SK-N-SH (cell line): ENCODE results near the gene LRRC46.

Experiments
- EP300 ChIP-seq, 2 experiments: IDR thresholded peaks; 2 replicates each; pipeline versions ENCODE4 v1.4.0 to v1.6.1; 2012; ENCODE audit warnings: borderline replicate concordance in 1 of 2, low read depth in 1 of 2, low read length in 1 of 2
- FOXJ3 ChIP-seq: sonication (generic); formaldehyde crosslinking; IDR thresholded peaks from 2 replicates; pipeline ENCODE4 v1.5.1; 2020; ENCODE audit warnings: mild to moderate bottlenecking, missing genetic modification reagents
- GATA2 ChIP-seq: sonication (generic); formaldehyde crosslinking; IDR thresholded peaks from 2 replicates; pipeline ENCODE4 v1.5.0; 2020; ENCODE audit warnings: mild to moderate bottlenecking, missing genetic modification reagents
- MAX ChIP-seq: IDR thresholded peaks from 2 replicates; pipeline ENCODE4 v1.4.0; 2012; ENCODE audit warnings: low read depth
- POLR2AphosphoS5 ChIP-seq: IDR thresholded peaks from 2 replicates; pipeline ENCODE4 v1.6.1; 2012; ENCODE audit warnings: low read depth, low read length
- RAD21 ChIP-seq: IDR thresholded peaks from 2 replicates; pipeline ENCODE4 v1.6.1; 2012; ENCODE audit warnings: mild to moderate bottlenecking, low read length
- REST ChIP-seq: IDR thresholded peaks from 2 replicates; pipeline ENCODE4 v1.6.1; 2012; ENCODE audit warnings: mild to moderate bottlenecking, low read depth, low read length, moderate library complexity
- SIN3A ChIP-seq: IDR thresholded peaks from 2 replicates; pipeline ENCODE4 v1.6.1; 2012; ENCODE audit warnings: low read depth, mild to moderate bottlenecking, low read length, moderate library complexity, borderline replicate concordance
- SMC3 ChIP-seq: IDR thresholded peaks from 2 replicates; pipeline ENCODE4 v1.6.1; 2012; ENCODE audit warnings: low read depth, low read length, improper control_type of control experiment
- TAF1 ChIP-seq: IDR thresholded peaks from 2 replicates; pipeline ENCODE4 v1.6.1; 2012; ENCODE audit warnings: low read depth, mild to moderate bottlenecking, low read length, moderate library complexity, borderline replicate concordance
- TEAD4 ChIP-seq: IDR thresholded peaks from 2 replicates; pipeline ENCODE4 v1.4.0; 2012; ENCODE audit warnings: mild to moderate bottlenecking, borderline replicate concordance; ENCODE audit not compliant: insufficient read depth
- USF2 ChIP-seq: fragments of 150-350 bp; IDR thresholded peaks from 2 replicates; pipeline ENCODE4 v1.6.1; 2017; ENCODE audit warnings: antibody characterized with exemption, low read length, low read depth, borderline replicate concordance
- YY1 ChIP-seq: IDR thresholded peaks from 2 replicates; pipeline ENCODE4 v1.4.0; 2012; ENCODE audit warnings: low read depth, mild to moderate bottlenecking
- TF ChIP-seq, protein P1 (sequence below): fragments of 200-600 bp; sonication (generic); IDR thresholded peaks from 2 replicates; pipeline ENCODE4 v1.6.1; 2017; ENCODE audit warnings: antibody characterized with exemption, mild to moderate bottlenecking, moderate library complexity

- TF ChIP-seq, protein P1, sequence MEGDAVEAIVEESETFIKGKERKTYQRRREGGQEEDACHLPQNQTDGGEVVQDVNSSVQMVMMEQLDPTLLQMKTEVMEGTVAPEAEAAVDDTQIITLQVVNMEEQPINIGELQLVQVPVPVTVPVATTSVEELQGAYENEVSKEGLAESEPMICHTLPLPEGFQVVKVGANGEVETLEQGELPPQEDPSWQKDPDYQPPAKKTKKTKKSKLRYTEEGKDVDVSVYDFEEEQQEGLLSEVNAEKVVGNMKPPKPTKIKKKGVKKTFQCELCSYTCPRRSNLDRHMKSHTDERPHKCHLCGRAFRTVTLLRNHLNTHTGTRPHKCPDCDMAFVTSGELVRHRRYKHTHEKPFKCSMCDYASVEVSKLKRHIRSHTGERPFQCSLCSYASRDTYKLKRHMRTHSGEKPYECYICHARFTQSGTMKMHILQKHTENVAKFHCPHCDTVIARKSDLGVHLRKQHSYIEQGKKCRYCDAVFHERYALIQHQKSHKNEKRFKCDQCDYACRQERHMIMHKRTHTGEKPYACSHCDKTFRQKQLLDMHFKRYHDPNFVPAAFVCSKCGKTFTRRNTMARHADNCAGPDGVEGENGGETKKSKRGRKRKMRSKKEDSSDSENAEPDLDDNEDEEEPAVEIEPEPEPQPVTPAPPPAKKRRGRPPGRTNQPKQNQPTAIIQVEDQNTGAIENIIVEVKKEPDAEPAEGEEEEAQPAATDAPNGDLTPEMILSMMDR, result no peak
- TF ChIP-seq MAX (no peak), EP300 (IDR thresholded peaks at IDR 0.05; ENCODE audit: borderline replicate concordance in 1 of 2, low read depth in 1 of 2, low read length in 1 of 2) (no peak), TEAD4 (no peak), FOXJ3 (CRISPR knock-in tag) (no peak), SIN3A (no peak), SMC3 (no peak), YY1 (no peak), RAD21 (no peak), USF2 (no peak), TAF1 (no peak), REST (no peak), POLR2AphosphoS5 (no peak), GATA2 (no peak)
Measured at GRCh38 chr17:47804461-47804860, 27.0 kb upstream of the LRRC46 start.
